Measurements from ENCODE around the gene ANKRA2. TPM values are rescaled to one million over a fixed set of nuclear protein-coding genes. Genes with fewer than 3 reads are reported as not detected.

The ANKRA2 gene
- total and polyA plus RNA-seq, 12 donors: 14.3 to 54.2 (median 27.6) TPM

GRCh38 chr5:73532195-73532594, 33.2 kb downstream of the ANKRA2 start:
- H3K9me3 ChIP-seq (replicated peaks in 1 of 3): no peaks in the 10 kb centered on the region
- 76 to 91% (median 85%) methylated on average over 5 of the region's 5 CpGs for WGBS, 4 donors
- no peak for DNase-seq
- no peaks in the 10 kb centered on the region for H3K4me1 ChIP-seq (replicated peaks in 1 of 2)
- intact Hi-C loops (cut with DNase I): no loop called here
- H3K27me3 ChIP-seq: no peaks in the 10 kb centered on the region
- TF ChIP-seq POLR2A (IDR thresholded peaks at IDR 0.05) (no peak), CTCF (IDR thresholded peaks at IDR 0.05) (no peak)
- H3K4me3 ChIP-seq: no peak overlapping the region
- no peak overlapping the region for H3K27ac ChIP-seq
- H3K36me3 ChIP-seq (replicated peaks in 1 of 2): no peaks in the 10 kb centered on the region

GRCh38 chr5:73531356-73531755, 34.1 kb downstream of the ANKRA2 start:
- H3K4me3 ChIP-seq: no peak overlapping the region
- H3K4me1 ChIP-seq (replicated peaks in 1 of 2): no peaks in the 10 kb centered on the region
- H3K27me3 ChIP-seq: no peaks in the 10 kb centered on the region
- intact Hi-C loops (cut with DNase I): no loop called here
- no peaks in the 10 kb centered on the region for H3K9me3 ChIP-seq (replicated peaks in 1 of 3)
- no peak for TF ChIP-seq POLR2A (IDR thresholded peaks at IDR 0.05)
- no peak for TF ChIP-seq CTCF (IDR thresholded peaks at IDR 0.05)
- H3K36me3 ChIP-seq (replicated peaks in 1 of 2): no peaks in the 10 kb centered on the region
- no peak overlapping the region for H3K27ac ChIP-seq
- no peak for DNase-seq
- 71 to 88% (median 76%) methylated on average over 1 of the region's 1 CpG for WGBS, 4 donors

- Histone ChIP-seq H3K36me3 (replicated peaks in 1 of 2) (no peaks in the 10 kb centered on the region), H3K9me3 (replicated peaks in 1 of 3) (no peaks in the 10 kb centered on the region), H3K27me3 (no peaks in the 10 kb centered on the region), H3K4me3 (no peak overlapping the region), H3K4me1 (replicated peaks in 1 of 2) (no peaks in the 10 kb centered on the region), H3K27ac (no peak overlapping the region)
- intact Hi-C loops (cut with DNase I): no loop called here
- no peak for TF ChIP-seq POLR2A (IDR thresholded peaks at IDR 0.05)
- no peak for TF ChIP-seq CTCF (IDR thresholded peaks at IDR 0.05)
- DNase-seq: no peak
- WGBS, 4 donors: 72 to 89% (median 77%) methylated on average over 1 of the region's 1 CpG
These were observed 36.4 kb downstream of the ANKRA2 start for GRCh38 chr5:73529081-73529480.

GRCh38 chr5:73528248-73528647, 37.2 kb downstream of the ANKRA2 start:
- H3K27me3 ChIP-seq: no peaks in the 10 kb centered on the region
- no peak for DNase-seq
- no peaks in the 10 kb centered on the region for H3K4me1 ChIP-seq (replicated peaks in 1 of 2)
- WGBS, 4 donors: 67 to 81% (median 73%) methylated on average over 3 of the region's 3 CpGs
- TF ChIP-seq POLR2A (IDR thresholded peaks at IDR 0.05) (no peak), CTCF (IDR thresholded peaks at IDR 0.05) (no peak)
- H3K27ac ChIP-seq: no peak overlapping the region
- no peak overlapping the region for H3K4me3 ChIP-seq
- H3K9me3 ChIP-seq (replicated peaks in 1 of 3): no peaks in the 10 kb centered on the region
- intact Hi-C loops (cut with DNase I): no loop called here
- no peaks in the 10 kb centered on the region for H3K36me3 ChIP-seq (replicated peaks in 1 of 2)
